Astrocyte of the spinal cord (primary cell): ENCODE measurements around the gene COX7B2.

ENCODE experiments used
- DNase-seq: peaks from one replicate; pipeline ENCODE4 v3.0.0; 2011; ENCODE audit warnings: low read depth, low spot score
- H3K4me3 ChIP-seq: 2 replicates; pipeline ENCODE4 v1.5.1; 2011; ENCODE audit warnings: low read depth, mild to moderate bottlenecking, low read length, moderate library complexity
- CTCF ChIP-seq: IDR thresholded peaks from 2 replicates; pipeline ENCODE4 v1.5.1; 2012; ENCODE audit warnings: low read depth, mild to moderate bottlenecking, low read length, inconsistent platforms
- in situ Hi-C: cut with HindIII; loops from 2 replicates; pipeline ENCODE4 v1.10.0; 2017; ENCODE audit warnings: low sequenced_read_pairs

Gene COX7B2

DNA sequence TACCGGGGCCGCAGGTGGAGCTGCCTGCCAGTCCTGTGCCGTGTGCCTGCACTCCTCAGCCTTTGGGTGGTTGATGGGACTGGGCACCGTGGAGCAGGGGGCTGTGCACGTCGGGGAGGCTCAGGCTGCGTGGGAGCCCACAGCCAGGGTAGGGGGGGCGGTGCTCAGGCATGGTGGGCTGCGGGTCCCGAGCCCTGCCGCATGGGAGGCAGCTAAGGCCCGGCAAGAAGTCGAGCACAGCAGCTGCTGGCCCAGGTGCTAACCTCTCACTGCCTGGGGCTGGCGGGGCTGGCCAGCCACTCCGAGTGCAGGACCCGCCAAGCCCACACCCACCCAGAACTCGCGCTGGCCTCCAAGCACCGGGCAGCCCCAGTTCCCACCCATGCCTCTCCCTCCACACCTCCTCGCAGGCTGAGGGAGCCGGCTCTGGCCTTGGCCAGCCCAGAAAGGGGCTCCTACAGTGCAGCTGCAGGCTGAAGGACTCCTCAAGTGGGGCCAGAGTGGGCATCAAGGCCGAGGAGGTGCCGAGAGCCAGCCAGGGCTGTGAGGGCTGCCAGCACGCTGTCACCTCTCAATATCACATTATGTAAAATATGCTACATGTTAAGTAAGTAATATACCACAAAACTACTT is 104.1 kb downstream of the COX7B2 start:
- no peak for DNase-seq
- no peak overlapping the region for H3K4me3 ChIP-seq
- in situ Hi-C loops: no loop called here
- TF ChIP-seq CTCF: no peak

DNA sequence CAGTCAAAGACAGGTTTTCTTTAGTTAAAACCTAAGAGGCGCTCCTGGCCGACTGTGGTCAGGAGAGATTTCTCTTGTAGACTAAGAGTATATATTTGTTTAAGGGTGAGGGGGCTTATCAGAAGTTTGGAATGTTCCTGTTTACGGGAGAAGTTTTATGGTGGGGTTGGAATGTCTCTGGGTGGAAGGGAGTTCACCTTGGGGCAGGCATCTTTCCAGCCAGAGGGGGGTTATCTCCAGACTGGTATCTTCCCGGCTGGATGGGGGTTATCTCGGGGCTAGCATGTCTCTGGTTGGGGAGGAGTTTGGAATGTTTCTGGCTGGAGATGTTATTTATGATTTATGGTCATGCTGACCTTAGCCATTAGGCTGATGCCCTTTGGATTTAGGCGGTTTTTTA is 116.0 kb downstream of the COX7B2 start:
- TF ChIP-seq CTCF: no peak
- DNase-seq: no peak
- in situ Hi-C loops: no loop called here
- no peak overlapping the region for H3K4me3 ChIP-seq

- H3K4me3 ChIP-seq: no peak overlapping the region
- no peak for TF ChIP-seq CTCF
- in situ Hi-C loops: no loop called here
- no peak for DNase-seq
These were observed 127.5 kb downstream of the COX7B2 start for GRCh38 chr4:46781434-46782092.

- in situ Hi-C loops: no loop called here
- DNase-seq: no peak
- TF ChIP-seq CTCF: no peak
- H3K4me3 ChIP-seq: no peak overlapping the region
These were observed 143.6 kb downstream of the COX7B2 start for GRCh38 chr4:46765465-46765864.

DNA sequence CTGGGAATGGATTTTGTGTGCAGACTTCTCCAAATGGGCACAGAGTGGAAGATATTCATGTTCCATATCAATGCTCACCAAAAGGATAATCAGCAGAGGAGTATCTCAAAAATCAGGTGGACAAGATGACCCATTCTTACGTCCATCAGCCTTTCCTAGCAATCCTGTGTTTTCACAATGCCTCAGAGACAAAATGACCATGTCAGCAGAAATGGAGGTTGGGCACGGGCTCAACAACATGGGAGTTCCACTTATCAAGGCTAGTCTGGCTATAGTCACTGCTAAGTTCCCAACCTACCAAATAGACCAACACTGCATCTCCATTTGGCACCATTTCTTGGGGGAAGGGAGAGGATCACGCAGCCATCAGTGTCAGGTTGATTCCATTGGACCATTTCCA is 179.0 kb downstream of the COX7B2 start:
- no peak for DNase-seq
- no peak for TF ChIP-seq CTCF
- H3K4me3 ChIP-seq: no peak overlapping the region
- in situ Hi-C loops: no loop called here

DNA sequence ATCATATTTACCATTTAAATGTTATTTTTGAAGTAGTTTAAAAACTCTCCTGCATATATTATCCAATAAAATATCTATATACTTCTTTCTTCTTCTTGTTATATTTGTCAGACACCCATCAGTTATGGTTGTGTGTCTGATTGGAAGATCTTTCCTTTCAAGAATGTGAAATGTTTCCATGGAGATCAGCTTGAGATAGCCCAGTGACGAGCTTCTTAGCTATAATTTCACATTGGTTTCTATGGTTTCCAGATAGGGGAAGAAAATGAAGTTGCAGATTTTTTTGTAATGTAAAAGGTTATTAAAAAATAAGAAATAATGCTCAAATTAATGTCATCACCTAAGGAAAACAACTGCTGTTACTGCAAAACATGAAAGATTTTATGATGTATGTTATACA is 189.0 kb downstream of the COX7B2 start:
- no peak for DNase-seq
- TF ChIP-seq CTCF: no peak
- no peak overlapping the region for H3K4me3 ChIP-seq
- in situ Hi-C loops: no loop called here

DNA sequence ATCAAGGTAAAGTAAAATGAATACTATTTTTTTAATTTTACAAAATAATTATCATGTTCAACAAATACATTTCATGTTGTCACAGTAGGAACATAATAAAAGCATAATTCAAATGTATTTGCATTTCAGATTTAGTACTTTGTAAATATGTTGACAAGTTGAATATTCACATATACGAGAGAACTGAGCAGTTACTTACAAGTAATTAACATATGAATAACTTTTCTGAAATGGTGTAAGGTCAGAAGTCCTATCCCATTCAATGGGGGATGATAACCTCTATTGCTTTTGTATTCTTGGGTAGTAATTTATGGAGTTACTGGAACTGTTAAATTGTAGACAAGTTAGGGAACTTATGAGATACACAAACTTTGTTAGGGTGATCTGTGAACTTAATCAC is 191.1 kb downstream of the COX7B2 start:
- TF ChIP-seq CTCF: no peak
- H3K4me3 ChIP-seq: no peak overlapping the region
- no peak for DNase-seq
- in situ Hi-C loops: no loop called here
